GM23248 (cell line): ENCODE results near the gene SH2D1B.

Experiments used
- EZH2 ChIP-seq: fragments of 200-600 bp; sonication (generic); IDR thresholded peaks from 2 replicates; pipeline ENCODE4 v1.6.1; 2018; ENCODE audit warnings: antibody characterized with exemption, mild to moderate bottlenecking; ENCODE audit not compliant: insufficient read depth, poor library complexity, severe bottlenecking
- EZH2phosphoT487 ChIP-seq: fragments of 200-600 bp; sonication (generic); IDR thresholded peaks from 2 replicates; pipeline ENCODE4 v1.6.1; 2018; ENCODE audit warnings: antibody characterized with exemption, moderate library complexity, mild to moderate bottlenecking, low read depth; ENCODE audit not compliant: insufficient read depth

- TF ChIP-seq EZH2, result no peak
- TF ChIP-seq EZH2phosphoT487, result no peak
Measured at GRCh38 chr1:162351246-162351842, 60.6 kb downstream of the SH2D1B start.
